Neutrophil (primary cell): ENCODE measurements around the gene GNAQ.

Source experiments
- H3K27ac ChIP-seq: fragments of 200-600 bp; sonication (generic); 2 replicates; pipeline ENCODE4 v1.5.1; 2016; ENCODE audit warnings: mild to moderate bottlenecking, moderate library complexity
- H3K27me3 ChIP-seq: fragments of 200-600 bp; sonication (generic); 2 replicates; pipeline ENCODE4 v1.6.0; 2016; ENCODE audit warnings: mild to moderate bottlenecking
- H3K36me3 ChIP-seq: fragments of 200-600 bp; sonication (generic); 2 replicates; pipeline ENCODE4 v1.5.1; 2017
- H3K4me1 ChIP-seq, 2 experiments: fragments of 200-600 bp in 1 of 2; sonication (generic) in 1 of 2; 1 replicate in 1 of 2; 2 replicates in 1 of 2; pipeline versions ENCODE4 v1.5.1 to v1.6.1; 2013 to 2016; ENCODE audit warnings: low read depth in 1 of 2, low read length in 1 of 2, mild to moderate bottlenecking in 1 of 2, moderate library complexity in 1 of 2; ENCODE audit not compliant: control insufficient read depth in 1 of 2, insufficient read depth in 1 of 2
- H3K4me3 ChIP-seq, 2 experiments: fragments of 200-600 bp in 1 of 2; sonication (generic) in 1 of 2; 1 replicate in 1 of 2; 2 replicates in 1 of 2; pipeline ENCODE4 v1.5.1; 2013 to 2016; ENCODE audit warnings: low read depth in 1 of 2, low read length in 1 of 2, mild to moderate bottlenecking in 1 of 2, moderate library complexity in 1 of 2
- H3K9me3 ChIP-seq: fragments of 200-600 bp; sonication (generic); 2 replicates; pipeline ENCODE4 v1.5.1; 2016
- TF ChIP-seq, protein P1 (sequence below): fragments of 200-600 bp; sonication (generic); IDR thresholded peaks from 2 replicates; pipeline ENCODE4 v1.5.1; 2016; ENCODE audit warnings: antibody characterized with exemption

The GNAQ gene

DNA sequence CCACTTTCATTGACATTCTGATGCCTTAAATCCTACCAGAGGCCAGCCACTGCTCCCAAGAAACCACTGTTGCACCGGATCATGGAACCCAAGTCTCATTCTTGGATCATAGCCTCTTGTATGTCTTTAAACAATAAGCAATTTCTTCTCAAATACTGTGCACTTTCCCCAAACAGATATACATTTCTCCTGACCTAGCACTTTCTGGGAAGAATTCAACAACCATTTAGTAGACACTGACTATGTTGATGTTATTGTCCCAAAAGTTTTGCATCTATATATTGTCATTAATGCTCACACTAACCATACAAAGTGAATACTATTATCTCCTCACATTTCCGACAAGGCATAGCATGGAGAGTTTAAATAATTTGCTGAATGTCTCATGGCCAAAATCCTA is 123.3 kb downstream of the GNAQ start:
- no peak overlapping the region for H3K4me3 ChIP-seq
- TF ChIP-seq, protein P1, sequence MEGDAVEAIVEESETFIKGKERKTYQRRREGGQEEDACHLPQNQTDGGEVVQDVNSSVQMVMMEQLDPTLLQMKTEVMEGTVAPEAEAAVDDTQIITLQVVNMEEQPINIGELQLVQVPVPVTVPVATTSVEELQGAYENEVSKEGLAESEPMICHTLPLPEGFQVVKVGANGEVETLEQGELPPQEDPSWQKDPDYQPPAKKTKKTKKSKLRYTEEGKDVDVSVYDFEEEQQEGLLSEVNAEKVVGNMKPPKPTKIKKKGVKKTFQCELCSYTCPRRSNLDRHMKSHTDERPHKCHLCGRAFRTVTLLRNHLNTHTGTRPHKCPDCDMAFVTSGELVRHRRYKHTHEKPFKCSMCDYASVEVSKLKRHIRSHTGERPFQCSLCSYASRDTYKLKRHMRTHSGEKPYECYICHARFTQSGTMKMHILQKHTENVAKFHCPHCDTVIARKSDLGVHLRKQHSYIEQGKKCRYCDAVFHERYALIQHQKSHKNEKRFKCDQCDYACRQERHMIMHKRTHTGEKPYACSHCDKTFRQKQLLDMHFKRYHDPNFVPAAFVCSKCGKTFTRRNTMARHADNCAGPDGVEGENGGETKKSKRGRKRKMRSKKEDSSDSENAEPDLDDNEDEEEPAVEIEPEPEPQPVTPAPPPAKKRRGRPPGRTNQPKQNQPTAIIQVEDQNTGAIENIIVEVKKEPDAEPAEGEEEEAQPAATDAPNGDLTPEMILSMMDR: no peak
- no peaks in the 10 kb centered on the region for H3K36me3 ChIP-seq
- peaks cover 64 to 71% of the 10 kb centered on the region in 2 experiments for H3K4me1 ChIP-seq
- H3K9me3 ChIP-seq: no peaks in the 10 kb centered on the region
- peak overlapping the region; percentile 66 for H3K27ac ChIP-seq
- H3K27me3 ChIP-seq: no peaks in the 10 kb centered on the region

DNA sequence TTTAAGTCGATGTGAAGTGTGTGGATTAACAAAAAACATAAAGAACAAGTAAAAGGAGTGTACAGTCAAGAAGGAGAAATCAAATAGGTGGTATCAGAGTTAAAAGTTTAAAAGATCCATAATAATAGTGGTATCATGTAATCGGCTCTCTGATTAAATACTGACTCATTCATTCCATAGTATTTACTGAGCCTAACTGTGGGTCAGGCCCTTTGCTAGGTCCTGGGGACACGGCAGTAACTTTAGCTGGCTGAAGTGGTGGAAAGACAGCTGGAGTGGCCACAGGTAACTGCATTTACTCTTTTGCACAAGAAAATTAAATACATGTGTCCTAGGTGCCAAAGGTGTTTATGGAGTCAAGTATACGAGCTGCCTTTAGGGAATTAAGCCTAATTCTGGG is 124.0 kb downstream of the GNAQ start:
- TF ChIP-seq, protein P1: no peak
- H3K27ac ChIP-seq: peak overlapping the region; percentile 66
- peaks cover 66 to 70% of the 10 kb centered on the region in 2 experiments for H3K4me1 ChIP-seq
- no peaks in the 10 kb centered on the region for H3K36me3 ChIP-seq
- H3K27me3 ChIP-seq: no peaks in the 10 kb centered on the region
- H3K4me3 ChIP-seq: no peak overlapping the region
- H3K9me3 ChIP-seq: no peaks in the 10 kb centered on the region

- H3K4me1 ChIP-seq: peaks cover 61 to 64% of the 10 kb centered on the region in 2 experiments
- no peak overlapping the region for H3K4me3 ChIP-seq
- TF ChIP-seq, protein P1: no peak
- no peaks in the 10 kb centered on the region for H3K9me3 ChIP-seq
- no peaks in the 10 kb centered on the region for H3K36me3 ChIP-seq
- peak overlapping the region; percentile 66 for H3K27ac ChIP-seq
- H3K27me3 ChIP-seq: no peaks in the 10 kb centered on the region
Observed at GRCh38 chr9:77906991-77907390, 124.6 kb downstream of the GNAQ start.

GRCh38 chr9:77903666-77904285 is 127.8 kb downstream of the GNAQ start:
- TF ChIP-seq, protein P1: no peak
- H3K27me3 ChIP-seq: no peaks in the 10 kb centered on the region
- no peaks in the 10 kb centered on the region for H3K36me3 ChIP-seq
- peak overlapping the region; percentile 55 for H3K27ac ChIP-seq
- no peaks in the 10 kb centered on the region for H3K9me3 ChIP-seq
- H3K4me3 ChIP-seq: no peak overlapping the region
- H3K4me1 ChIP-seq: peaks cover 29 to 32% of the 10 kb centered on the region in 2 experiments

GRCh38 chr9:77901771-77902170 is 129.8 kb downstream of the GNAQ start:
- H3K4me1 ChIP-seq: peaks cover 16 to 18% of the 10 kb centered on the region in 2 experiments
- H3K27ac ChIP-seq: peak overlapping the region; percentile 55
- no peaks in the 10 kb centered on the region for H3K9me3 ChIP-seq
- no peak overlapping the region for H3K4me3 ChIP-seq
- no peaks in the 10 kb centered on the region for H3K36me3 ChIP-seq
- TF ChIP-seq, protein P1: no peak
- no peaks in the 10 kb centered on the region for H3K27me3 ChIP-seq
